ENCODE measurements around the gene PSIP1.

DNA sequence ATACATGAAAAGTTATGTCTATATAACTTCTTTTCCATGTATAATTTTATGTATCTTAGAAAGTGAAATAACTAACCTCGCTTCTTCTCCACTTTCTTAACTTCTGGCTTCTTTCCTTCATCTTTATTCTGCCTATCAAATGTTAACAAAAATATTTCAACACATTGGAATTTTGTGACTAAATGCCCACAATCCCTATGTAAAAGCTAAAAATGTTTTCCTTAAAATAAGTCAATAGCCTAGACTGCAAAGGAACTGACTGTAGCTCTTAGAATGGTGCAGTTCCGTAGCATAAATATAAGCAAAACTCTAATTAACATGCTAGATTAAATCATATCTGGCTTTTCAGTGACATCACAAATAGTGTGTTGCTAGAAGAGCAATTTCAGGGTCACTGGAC, 40.9 kb downstream of the PSIP1 start:
- no peak for TF ChIP-seq EZH2 (IDR thresholded peaks at IDR 0.05; ENCODE audit: insufficient read depth, poor library complexity, severe bottlenecking)
- no peak for TF ChIP-seq EZH2phosphoT487 (IDR thresholded peaks at IDR 0.05; ENCODE audit: insufficient read depth, low read depth)
